GM06990 (cell line): ENCODE data around the gene HNRNPAB.

Experiments used
- DNase-seq: peaks from one replicate; pipeline ENCODE4 v3.0.0-alpha.2; 2011; ENCODE audit not compliant: insufficient read length; ENCODE audit errors: extremely low read depth
- H3K27me3 ChIP-seq: replicated peaks from 2 replicates; pipeline ENCODE4 v1.6.0; 2011; ENCODE audit warnings: low read length; ENCODE audit not compliant: control insufficient read depth, insufficient read depth
- H3K36me3 ChIP-seq: 2 replicates; pipeline ENCODE4 v1.5.1; 2011; ENCODE audit warnings: low read length; ENCODE audit not compliant: control insufficient read depth, insufficient read depth
- H3K4me3 ChIP-seq: replicated peaks from 2 replicates; pipeline ENCODE4 v1.5.1; 2011; ENCODE audit warnings: low read depth, mild to moderate bottlenecking, control low read depth, low read length
- CTCF ChIP-seq: IDR thresholded peaks from 2 replicates; pipeline ENCODE4 v1.5.1; 2011; ENCODE audit warnings: low read length, control low read depth, mild to moderate bottlenecking, inconsistent platforms; ENCODE audit not compliant: insufficient read depth, poor library complexity, severe bottlenecking

The HNRNPAB gene

GRCh38 chr5:178221853-178222252 is 17.5 kb downstream of the HNRNPAB start:
- TF ChIP-seq CTCF = no peak
- DNase-seq = no peak
- H3K27me3 ChIP-seq = no peaks in the 10 kb centered on the region
- no peak overlapping the region for H3K4me3 ChIP-seq
- H3K36me3 ChIP-seq = peaks cover 21% of the 10 kb centered on the region

DNA sequence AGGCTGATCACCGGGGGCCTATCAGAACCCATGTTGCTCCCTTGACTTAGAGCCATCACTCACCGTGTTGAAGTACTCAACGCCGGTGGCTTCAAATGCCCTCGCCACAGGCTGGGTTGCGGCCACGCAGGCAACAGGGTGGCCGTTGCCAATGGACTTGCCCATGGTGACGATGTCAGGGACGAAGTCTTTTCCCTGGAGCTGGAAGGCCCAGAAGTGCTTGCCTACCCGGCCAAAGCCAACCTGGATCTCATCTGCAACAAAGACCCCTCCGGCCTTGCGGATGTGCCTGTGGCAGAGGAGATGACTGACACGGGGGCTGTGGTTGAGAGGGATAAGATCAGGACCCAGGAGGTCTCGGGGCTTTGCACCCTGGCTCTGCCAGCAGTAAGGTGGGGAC is 18.0 kb downstream of the HNRNPAB start:
- H3K27me3 ChIP-seq = no peaks in the 10 kb centered on the region
- H3K4me3 ChIP-seq = no peak overlapping the region
- H3K36me3 ChIP-seq = peaks cover 23% of the 10 kb centered on the region
- no peak for DNase-seq
- no peak for TF ChIP-seq CTCF

DNA sequence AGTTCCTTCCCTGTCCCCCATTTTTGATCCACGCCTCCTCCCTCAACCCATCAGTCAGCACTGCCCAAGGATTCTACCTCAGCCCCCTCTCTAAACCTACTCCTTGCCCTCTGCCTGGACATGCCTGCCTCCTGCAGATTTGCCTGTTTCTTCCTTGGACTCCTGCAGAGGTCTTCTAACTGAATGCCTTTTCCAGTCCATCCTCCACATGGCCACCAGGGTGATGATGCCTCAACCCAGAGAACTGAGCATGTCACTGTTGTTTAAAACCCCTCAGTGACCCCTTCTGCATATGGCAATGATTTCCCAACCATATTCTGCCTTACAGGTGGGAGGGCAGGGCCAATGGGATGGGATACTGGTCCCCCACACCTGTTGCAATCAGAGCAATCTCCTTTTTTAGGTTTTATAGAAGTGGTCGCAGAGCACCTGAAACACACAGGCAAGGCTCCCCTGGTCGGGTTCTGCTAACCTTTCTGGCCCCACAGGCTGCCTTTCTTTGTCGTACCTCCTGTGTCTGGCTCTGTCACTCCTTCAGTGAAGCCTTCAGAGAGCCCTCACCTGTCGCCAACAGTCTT is 19.0 kb downstream of the HNRNPAB start:
- Histone ChIP-seq H3K27me3 (no peaks in the 10 kb centered on the region), H3K36me3 (peaks cover 29% of the 10 kb centered on the region), H3K4me3 (no peak overlapping the region)
- TF ChIP-seq CTCF = no peak
- no peak for DNase-seq

DNA sequence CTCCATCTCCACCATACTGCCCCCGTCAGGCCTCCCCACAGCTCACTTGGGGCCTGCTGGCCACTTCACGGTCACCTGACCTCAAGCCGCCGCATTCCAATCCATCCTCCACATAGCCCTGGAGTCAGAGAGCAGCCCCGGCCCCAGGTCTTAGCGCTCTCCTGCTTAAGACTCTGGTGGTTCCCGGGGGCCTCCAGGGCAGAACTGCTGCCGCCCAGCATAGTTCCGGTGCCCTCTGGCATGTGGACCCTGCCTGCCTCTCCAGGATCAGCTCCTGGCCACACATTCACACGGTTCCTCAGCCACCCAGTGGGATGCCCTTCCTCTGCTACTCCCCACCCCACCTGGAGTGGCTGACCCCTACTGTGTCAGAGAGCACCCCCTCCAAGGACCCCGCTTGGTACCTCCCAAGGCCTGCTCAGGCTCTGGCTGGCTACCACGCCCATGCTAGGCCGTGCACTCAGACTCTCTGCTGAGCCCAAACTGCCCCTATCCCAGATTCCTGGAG is 19.5 kb downstream of the HNRNPAB start:
- peaks cover 35% of the 10 kb centered on the region for H3K36me3 ChIP-seq

DNA sequence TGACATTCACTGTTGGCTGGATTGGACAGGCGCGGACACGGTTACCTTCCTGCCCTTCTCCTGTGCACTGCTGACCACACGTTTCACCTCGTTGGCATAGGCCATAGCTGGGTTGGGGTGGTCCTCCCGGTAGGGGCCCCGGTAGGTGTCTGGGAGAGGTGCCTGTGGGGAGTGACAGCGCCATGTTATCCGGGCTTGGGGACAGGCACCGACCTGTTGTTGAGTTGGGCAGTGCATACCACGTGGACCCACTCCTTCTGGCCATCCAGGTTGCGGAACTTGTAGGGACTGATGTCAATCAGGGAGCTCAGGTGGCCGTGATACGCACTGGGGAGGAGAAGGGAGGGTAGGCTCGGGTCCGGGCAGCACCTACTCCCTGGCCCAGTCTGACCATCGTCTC is 20.1 kb downstream of the HNRNPAB start:
- peaks cover 37% of the 10 kb centered on the region for H3K36me3 ChIP-seq
- no peak for TF ChIP-seq CTCF
- no peak for DNase-seq
- no peaks in the 10 kb centered on the region for H3K27me3 ChIP-seq
- no peak overlapping the region for H3K4me3 ChIP-seq

More for the DNA sequence above, 19.5 kb downstream of the HNRNPAB start:
- H3K27me3 ChIP-seq = no peaks in the 10 kb centered on the region
- DNase-seq = no peak
- TF ChIP-seq CTCF = no peak
- no peak overlapping the region for H3K4me3 ChIP-seq

DNA sequence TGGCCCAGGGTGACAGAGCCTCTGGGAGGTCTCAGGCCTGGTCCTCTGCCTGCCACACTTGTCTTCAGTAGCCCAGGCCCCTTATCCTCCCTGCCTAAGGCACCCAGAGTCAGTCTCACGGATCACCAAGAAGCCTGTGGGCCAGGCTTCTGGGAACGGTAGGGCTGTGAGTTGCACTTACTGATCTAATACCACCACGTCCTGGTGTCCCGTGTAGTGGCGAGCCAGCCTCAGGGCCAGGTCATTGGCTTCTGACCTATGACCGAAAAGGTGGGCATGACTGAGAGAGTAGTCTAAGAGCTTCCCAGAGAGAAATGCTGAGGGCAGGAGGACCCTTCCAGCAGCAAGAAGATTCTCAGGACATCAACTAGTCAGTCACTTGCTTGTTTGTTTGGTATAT is 20.8 kb downstream of the HNRNPAB start:
- no peak for DNase-seq
- Histone ChIP-seq H3K27me3 (no peaks in the 10 kb centered on the region), H3K36me3 (peaks cover 44% of the 10 kb centered on the region), H3K4me3 (no peak overlapping the region)
- TF ChIP-seq CTCF = no peak
